ENCODE measurements around the gene STX8.
A peak's percentile ranks its signal among the peaks of the same experiment; 100 is the strongest.

Gene STX8

DNA sequence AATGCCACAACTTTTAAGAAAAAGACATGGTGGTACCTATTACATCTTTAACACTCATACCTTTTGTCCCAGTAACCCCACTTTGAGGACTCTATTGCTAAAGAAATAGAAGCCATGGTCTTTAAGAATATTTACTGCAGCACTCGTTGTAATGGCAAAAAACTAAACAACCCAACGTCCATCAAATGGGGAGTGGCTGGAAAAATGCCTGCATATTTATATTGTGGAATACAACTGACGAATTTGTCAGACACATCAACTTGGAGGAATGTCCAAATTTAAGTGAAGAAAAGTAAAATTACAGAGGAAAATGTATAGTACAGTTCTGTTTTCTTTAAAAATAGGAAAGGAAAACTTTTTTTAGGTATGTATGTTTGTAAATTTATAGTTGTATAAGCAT lies 47.8 kb downstream of the STX8 start:
- Histone ChIP-seq H3K27me3 (ENCODE audit: insufficient read depth, low read depth, severe bottlenecking) (no peaks in the 10 kb centered on the region), H3K4me3 (ENCODE audit: low read depth, low read length) (no peak overlapping the region), H3K36me3 (no peaks in the 10 kb centered on the region), H3K27ac (no peak overlapping the region), H3K9me3 (ENCODE audit: severe bottlenecking) (no peaks in the 10 kb centered on the region)
- TF ChIP-seq, protein P1, sequence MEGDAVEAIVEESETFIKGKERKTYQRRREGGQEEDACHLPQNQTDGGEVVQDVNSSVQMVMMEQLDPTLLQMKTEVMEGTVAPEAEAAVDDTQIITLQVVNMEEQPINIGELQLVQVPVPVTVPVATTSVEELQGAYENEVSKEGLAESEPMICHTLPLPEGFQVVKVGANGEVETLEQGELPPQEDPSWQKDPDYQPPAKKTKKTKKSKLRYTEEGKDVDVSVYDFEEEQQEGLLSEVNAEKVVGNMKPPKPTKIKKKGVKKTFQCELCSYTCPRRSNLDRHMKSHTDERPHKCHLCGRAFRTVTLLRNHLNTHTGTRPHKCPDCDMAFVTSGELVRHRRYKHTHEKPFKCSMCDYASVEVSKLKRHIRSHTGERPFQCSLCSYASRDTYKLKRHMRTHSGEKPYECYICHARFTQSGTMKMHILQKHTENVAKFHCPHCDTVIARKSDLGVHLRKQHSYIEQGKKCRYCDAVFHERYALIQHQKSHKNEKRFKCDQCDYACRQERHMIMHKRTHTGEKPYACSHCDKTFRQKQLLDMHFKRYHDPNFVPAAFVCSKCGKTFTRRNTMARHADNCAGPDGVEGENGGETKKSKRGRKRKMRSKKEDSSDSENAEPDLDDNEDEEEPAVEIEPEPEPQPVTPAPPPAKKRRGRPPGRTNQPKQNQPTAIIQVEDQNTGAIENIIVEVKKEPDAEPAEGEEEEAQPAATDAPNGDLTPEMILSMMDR (IDR thresholded peaks at IDR 0.05; ENCODE audit: low read depth, low read length), result no peak
- DNase-seq, result no peak

DNA sequence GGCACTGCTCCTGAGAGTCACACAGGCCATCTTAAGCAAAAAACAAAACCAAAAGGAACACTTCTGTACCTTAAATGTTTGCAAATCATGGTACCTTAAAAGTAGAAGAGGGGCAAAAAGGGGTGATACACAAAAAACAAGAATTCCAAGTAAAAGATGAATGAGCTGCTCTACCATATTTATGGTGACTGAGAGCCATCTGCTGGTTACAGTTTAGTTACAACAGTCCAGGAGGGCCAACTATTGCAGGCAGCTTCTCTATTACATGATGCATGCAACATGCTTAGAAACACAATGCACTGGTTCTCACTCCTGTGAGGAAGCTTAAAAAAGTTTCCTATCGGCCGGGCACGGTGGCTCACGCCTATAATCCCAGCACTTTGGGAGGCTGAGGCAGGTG lies 53.5 kb downstream of the STX8 start:
- TF ChIP-seq, protein P1 (IDR thresholded peaks at IDR 0.05; ENCODE audit: low read depth, low read length), result peak; percentile 61
- no peaks in the 10 kb centered on the region for H3K36me3 ChIP-seq
- no peaks in the 10 kb centered on the region for H3K27me3 ChIP-seq (ENCODE audit: insufficient read depth, low read depth, severe bottlenecking)
- H3K4me3 ChIP-seq (ENCODE audit: low read depth, low read length), result no peak overlapping the region
- H3K9me3 ChIP-seq (ENCODE audit: severe bottlenecking), result no peaks in the 10 kb centered on the region
- H3K27ac ChIP-seq, result no peak overlapping the region
- DNase-seq, result peak; percentile 25

DNA sequence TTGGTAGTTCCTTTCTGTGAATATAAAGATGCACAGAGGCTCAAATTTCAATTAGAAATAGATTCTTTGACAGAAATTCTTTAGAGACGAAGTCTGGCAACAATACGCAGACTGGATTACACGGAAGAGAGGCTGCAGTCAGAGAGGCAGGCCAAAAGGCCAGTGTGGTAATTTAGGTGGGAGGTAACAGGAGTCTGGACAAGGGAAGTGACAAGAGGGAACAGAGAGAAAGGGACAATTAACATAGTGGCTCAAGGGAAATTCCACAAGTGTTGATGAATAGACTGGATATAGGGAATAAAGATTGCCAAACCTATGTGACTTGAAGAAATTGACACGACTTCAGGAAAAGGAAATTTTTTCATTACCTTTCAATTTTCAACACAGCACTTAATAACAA lies 54.6 kb downstream of the STX8 start:
- Histone ChIP-seq H3K4me3 (ENCODE audit: low read depth, low read length) (no peak overlapping the region), H3K36me3 (no peaks in the 10 kb centered on the region), H3K27me3 (ENCODE audit: insufficient read depth, low read depth, severe bottlenecking) (no peaks in the 10 kb centered on the region), H3K9me3 (ENCODE audit: severe bottlenecking) (no peaks in the 10 kb centered on the region), H3K27ac (no peak overlapping the region)
- TF ChIP-seq, protein P1 (IDR thresholded peaks at IDR 0.05; ENCODE audit: low read depth, low read length), result no peak
- DNase-seq, result no peak

DNA sequence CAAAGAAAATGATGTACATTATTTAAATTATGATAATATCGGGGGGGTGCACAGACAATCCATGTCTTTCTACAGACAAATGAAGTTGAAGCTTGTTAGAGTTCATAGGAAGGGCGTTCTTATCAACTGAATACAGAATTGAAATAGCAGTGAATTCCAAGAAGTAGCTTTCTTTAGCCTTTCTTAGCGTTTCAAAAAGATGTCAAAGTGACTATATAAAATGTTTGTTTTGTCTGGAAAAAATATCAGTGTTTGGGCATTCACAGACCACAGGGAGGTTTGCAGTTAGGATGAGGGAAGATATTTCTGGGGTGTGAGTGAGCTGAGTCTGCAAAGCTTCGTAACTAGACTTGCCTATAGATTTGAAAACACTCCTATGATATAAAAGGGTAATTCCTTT lies 55.0 kb downstream of the STX8 start:
- DNase-seq, result no peak
- H3K27ac ChIP-seq, result no peak overlapping the region
- no peaks in the 10 kb centered on the region for H3K36me3 ChIP-seq
- H3K27me3 ChIP-seq (ENCODE audit: insufficient read depth, low read depth, severe bottlenecking), result no peaks in the 10 kb centered on the region
- H3K4me3 ChIP-seq (ENCODE audit: low read depth, low read length), result no peak overlapping the region
- TF ChIP-seq, protein P1 (IDR thresholded peaks at IDR 0.05; ENCODE audit: low read depth, low read length), result no peak
- H3K9me3 ChIP-seq (ENCODE audit: severe bottlenecking), result no peaks in the 10 kb centered on the region

DNA sequence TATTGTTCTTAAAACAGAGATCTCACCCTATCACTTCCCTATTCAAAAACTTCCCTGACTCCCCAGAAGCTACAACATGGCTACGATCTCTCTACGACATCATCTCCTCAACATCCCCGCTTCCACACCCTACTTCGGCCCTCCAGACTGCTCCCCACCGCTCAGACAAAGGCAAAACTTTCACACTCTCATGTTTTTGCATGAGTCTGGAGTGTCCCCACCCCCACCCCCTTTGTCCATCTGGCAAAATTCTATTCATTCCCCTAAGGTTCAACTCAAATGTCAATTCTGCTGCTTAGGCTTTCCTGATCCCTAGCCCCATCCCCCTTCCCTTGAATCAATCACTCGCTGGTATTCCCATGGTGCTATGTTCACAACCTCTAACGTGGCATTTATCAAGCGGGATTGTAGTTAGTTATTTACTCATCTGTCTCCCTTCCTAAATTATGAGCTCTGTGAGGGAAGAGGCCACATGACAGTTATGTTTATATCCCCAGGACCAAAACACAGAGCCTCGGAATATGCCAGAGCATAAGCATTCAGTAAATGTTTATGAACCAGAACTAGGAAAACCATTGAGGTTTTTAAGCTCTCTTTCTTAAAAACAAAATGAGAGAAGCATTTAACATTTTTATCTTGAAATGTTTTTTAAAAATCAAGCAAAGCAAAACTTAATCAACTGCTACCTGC lies 55.9 kb downstream of the STX8 start:
- Histone ChIP-seq H3K4me3 (ENCODE audit: low read depth, low read length) (no peak overlapping the region), H3K27me3 (ENCODE audit: insufficient read depth, low read depth, severe bottlenecking) (no peaks in the 10 kb centered on the region), H3K27ac (no peak overlapping the region), H3K36me3 (no peaks in the 10 kb centered on the region), H3K9me3 (ENCODE audit: severe bottlenecking) (no peaks in the 10 kb centered on the region)
- TF ChIP-seq, protein P1 (IDR thresholded peaks at IDR 0.05; ENCODE audit: low read depth, low read length), result no peak
- no peak for DNase-seq

- TF ChIP-seq, protein P1 (IDR thresholded peaks at IDR 0.05; ENCODE audit: low read depth, low read length), result no peak
Observed at GRCh38 chr17:9517396-9517795, 58.2 kb downstream of the STX8 start.

More at GRCh38 chr17:9517396-9517795, 58.2 kb downstream of the STX8 start:
- Histone ChIP-seq H3K9me3 (ENCODE audit: severe bottlenecking) (no peaks in the 10 kb centered on the region), H3K27ac (no peak overlapping the region), H3K27me3 (ENCODE audit: insufficient read depth, low read depth, severe bottlenecking) (no peaks in the 10 kb centered on the region), H3K4me3 (ENCODE audit: low read depth, low read length) (no peak overlapping the region), H3K36me3 (no peaks in the 10 kb centered on the region)
- no peak for DNase-seq

Measured in WERI-Rb-1 (cell line).